Activated CD4-positive, CD25-positive, alpha-beta regulatory T cell treated with anti-CD3 and anti-CD28 coated beads, Interleukin-2, amount 50 U/mL, for 16 hours (primary cell): Measurements from ENCODE around the gene ASB5.
A peak's percentile ranks its signal among the peaks of the same experiment; 100 is the strongest.
"Not testable (repeated sequence)": the region's sequence is repeated elsewhere in the genome, so short reads cannot be mapped to it uniquely, and the experiment has no call there.

Experiments
- DNase-seq: peaks from one replicate; pipeline ENCODE4 v3.0.0-alpha.2; 2020; ENCODE audit warnings: low read depth, low spot score

The ASB5 gene

GRCh38 chr4:176222149-176222548 lies 46.9 kb downstream of the ASB5 start:
- DNase-seq: no peak

GRCh38 chr4:176217510-176217909 lies 51.5 kb downstream of the ASB5 start:
- DNase-seq: no peak

GRCh38 chr4:176212351-176212750 lies 56.7 kb downstream of the ASB5 start:
- DNase-seq: not testable (repeated sequence)

GRCh38 chr4:176210579-176211296 lies 58.3 kb downstream of the ASB5 start:
- DNase-seq: no peak

- no peak for DNase-seq
Measured at GRCh38 chr4:176210101-176210500, 58.9 kb downstream of the ASB5 start.

GRCh38 chr4:176209535-176209934 lies 59.5 kb downstream of the ASB5 start:
- no peak for DNase-seq

- DNase-seq: no peak
Measured at GRCh38 chr4:176207839-176208238, 61.2 kb downstream of the ASB5 start.

GRCh38 chr4:176205299-176205698 lies 63.7 kb downstream of the ASB5 start:
- DNase-seq: no peak

- DNase-seq: no peak
Measured at GRCh38 chr4:176198316-176198903, 70.6 kb downstream of the ASB5 start.

GRCh38 chr4:176195184-176195978 lies 73.6 kb downstream of the ASB5 start, which contains the start of gene SPATA4:
Gene SPATA4 (minus strand): TSS chr4:176195585. CDS start chr4:176195562, 23 bp downstream.
- peak; percentile 86 for DNase-seq

GRCh38 chr4:176193938-176194337 lies 75.1 kb downstream of the ASB5 start:
- DNase-seq: no peak

- no peak for DNase-seq
Measured at GRCh38 chr4:176193126-176193525, 75.9 kb downstream of the ASB5 start.

- DNase-seq: no peak
Measured at GRCh38 chr4:176191974-176192373, 77.0 kb downstream of the ASB5 start.

GRCh38 chr4:176189891-176190795 lies 78.9 kb downstream of the ASB5 start:
- DNase-seq: no peak

- no peak for DNase-seq
Measured at GRCh38 chr4:176188654-176189053, 80.4 kb downstream of the ASB5 start.

GRCh38 chr4:176187624-176188023 lies 81.4 kb downstream of the ASB5 start:
- no peak for DNase-seq

- DNase-seq: no peak
Measured at GRCh38 chr4:176186671-176187395, 82.2 kb downstream of the ASB5 start.

GRCh38 chr4:176186067-176186466 lies 83.0 kb downstream of the ASB5 start:
- no peak for DNase-seq

GRCh38 chr4:176185051-176185450 lies 84.0 kb downstream of the ASB5 start:
- no peak for DNase-seq
